HG03520 (cell line): Measurements from ENCODE around the gene PHOX2A.
"Not testable (repeated sequence)": the region's sequence is repeated elsewhere in the genome, so short reads cannot be mapped to it uniquely, and the experiment has no call there.

ENCODE experiments used
- ATAC-seq: cut with Tn5 transposase; IDR thresholded peaks from one replicate; pipeline ENCODE4 v1.9.1; 2021; ENCODE audit warnings: mild to moderate bottlenecking, moderate library complexity; ENCODE audit not compliant: unreplicated experiment

The PHOX2A gene

DNA sequence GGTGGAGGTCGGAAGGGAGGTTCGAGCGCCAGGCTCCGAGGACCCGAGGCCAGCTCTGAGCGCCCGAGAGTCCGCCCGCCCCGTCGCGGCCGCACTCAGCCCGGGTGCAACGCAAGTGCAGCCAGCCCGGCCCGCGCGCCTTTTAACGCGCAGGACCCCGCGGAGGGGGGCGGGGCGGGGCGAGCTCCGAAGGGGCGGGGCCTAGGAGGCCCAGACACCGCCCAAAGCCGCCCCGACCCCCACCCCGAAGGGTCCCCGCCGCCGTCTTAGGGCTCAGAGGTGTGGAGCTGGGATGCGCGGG is at the start of gene PHOX2A:
Gene PHOX2A (minus strand): TSS at position 117 of the 301 bp plus-strand sequence. CDS start 172 bp downstream, outside the sequence.
- no peak for ATAC-seq

- no peak for ATAC-seq
Observed at GRCh38 chr11:72293391-72293790, 49.4 kb upstream of the PHOX2A start.

DNA sequence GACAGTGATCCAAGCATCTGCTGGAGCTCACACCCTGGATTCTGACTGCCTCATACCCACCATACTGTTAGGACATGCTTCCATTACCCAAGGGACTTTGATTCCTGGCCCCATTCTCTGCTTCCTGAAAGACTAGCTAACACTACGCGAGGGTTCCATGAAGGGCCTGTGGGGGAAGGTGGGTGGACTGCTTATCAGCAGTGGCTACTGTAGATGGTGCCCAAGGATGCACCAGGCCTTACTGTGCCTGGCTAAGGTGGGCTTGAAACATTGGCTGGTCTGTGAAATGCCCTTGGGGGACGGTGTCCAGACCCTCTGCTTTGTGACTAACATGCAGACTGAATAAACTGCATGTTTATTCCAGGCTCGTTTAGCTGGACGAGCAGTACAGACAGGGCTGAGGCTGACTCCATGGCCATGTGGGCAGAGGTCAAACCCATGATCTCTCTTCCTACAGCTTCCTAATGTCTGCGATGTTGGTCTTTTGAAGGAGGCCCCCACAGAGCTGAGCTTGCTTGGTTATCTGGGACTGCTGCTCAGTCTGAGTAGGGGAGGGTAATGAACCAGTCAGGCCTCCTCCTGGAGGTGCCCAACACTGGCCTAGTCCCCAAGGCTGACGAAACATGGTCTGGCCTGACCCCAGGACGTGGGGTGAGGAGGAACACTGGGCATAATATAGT is 48.3 kb upstream of the PHOX2A start:
- ATAC-seq: no peak

DNA sequence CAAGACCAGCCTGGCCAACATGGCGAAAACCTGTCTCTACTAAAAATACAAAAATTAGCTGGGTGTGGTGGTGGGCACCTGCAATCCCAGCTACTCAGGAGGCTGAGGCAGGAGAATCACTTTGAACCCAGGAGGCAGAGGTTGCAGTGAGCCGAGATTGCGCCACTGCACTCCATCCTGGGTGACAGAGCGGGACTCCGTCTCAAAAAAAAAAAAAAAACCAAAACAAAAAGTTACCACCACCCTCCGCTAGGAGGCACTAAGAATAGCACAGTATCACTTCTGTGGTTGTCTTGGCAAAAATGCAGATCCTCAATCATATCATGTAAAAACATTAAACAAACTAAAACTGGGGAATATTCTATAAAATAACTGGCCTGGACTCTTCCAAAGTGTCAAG is 46.8 kb upstream of the PHOX2A start:
- ATAC-seq: not testable (repeated sequence)

DNA sequence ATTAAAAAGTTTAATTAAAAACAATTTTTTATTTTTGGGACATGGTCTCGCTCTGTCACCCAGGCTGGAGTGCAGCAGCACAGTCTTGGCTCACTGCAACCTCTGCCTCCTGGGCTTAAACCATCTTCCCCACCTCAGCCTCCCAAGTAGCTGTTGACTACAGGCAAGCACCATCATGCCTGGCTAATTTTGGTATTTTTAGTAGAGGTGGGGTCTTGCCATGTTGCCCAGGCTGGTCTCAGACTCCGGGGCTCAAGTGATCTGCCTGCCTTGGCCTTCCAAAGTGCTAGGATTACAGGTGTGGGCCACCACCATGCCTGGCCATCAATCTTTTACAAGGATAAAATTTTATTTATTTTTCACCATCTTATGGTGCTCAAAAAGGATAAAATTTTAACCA is 43.3 kb upstream of the PHOX2A start:
- no peak for ATAC-seq

GRCh38 chr11:72283947-72284346 is 40.0 kb upstream of the PHOX2A start:
- no peak for ATAC-seq

- no peak for ATAC-seq
Observed at GRCh38 chr11:72280726-72281315, 36.8 kb upstream of the PHOX2A start.

- no peak for ATAC-seq
Observed at GRCh38 chr11:72280037-72280436, 36.1 kb upstream of the PHOX2A start.

DNA sequence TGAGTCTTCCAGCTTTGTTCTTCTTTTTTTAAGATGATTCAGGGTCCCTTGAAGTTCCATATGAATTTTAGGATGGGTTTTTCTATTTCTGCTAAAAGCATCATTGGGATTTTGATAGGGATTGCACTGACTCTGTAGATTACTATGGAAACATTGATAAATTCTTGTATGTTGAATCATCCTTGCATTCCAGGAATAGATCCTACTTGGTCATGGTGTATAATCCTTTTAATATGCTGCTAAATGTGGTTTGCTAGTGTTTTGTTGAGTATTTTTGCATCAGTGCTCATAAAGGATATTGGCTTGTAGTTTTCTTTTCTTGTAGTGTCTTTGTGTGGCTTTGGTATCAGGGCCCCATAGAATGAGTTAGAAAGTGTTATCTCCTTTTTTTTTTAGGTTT is 34.9 kb upstream of the PHOX2A start:
- no peak for ATAC-seq

DNA sequence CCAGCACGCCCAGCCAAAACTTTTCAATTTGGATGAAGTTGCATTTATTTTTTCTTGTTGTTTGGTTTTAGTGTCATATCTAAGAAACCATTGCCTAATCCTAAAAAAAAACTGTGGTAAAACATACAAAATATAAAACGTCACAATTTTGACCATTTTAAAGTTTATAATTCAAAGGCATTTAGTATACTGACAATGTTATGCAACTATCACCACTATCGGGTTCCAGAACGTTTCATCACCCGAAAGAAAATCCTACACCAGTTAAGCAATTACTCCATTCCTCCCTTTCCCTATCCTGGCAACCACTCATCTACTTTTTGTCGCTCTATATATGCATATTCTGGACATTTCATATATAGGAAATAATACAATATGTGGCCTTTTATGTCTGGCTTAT is 30.5 kb upstream of the PHOX2A start:
- ATAC-seq: no peak

DNA sequence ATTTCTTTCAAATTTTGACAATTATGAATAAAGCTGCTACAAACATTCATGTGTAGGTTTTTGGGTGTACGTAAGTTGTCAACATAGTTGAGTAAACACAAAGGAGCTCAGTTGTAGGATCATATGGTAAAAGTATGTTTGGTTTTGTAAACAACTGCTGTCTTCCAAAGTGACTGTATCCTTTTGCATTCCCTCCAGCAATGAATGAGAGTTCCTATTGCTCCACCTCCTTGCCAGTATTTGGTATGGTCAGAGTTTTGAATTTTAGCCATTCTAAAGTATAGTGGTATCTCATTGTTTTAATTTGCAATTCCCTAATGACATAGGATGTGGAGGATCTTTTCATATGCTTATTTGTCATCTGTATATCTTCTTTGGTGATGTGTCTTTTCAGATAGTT is 28.0 kb upstream of the PHOX2A start:
- ATAC-seq: no peak

DNA sequence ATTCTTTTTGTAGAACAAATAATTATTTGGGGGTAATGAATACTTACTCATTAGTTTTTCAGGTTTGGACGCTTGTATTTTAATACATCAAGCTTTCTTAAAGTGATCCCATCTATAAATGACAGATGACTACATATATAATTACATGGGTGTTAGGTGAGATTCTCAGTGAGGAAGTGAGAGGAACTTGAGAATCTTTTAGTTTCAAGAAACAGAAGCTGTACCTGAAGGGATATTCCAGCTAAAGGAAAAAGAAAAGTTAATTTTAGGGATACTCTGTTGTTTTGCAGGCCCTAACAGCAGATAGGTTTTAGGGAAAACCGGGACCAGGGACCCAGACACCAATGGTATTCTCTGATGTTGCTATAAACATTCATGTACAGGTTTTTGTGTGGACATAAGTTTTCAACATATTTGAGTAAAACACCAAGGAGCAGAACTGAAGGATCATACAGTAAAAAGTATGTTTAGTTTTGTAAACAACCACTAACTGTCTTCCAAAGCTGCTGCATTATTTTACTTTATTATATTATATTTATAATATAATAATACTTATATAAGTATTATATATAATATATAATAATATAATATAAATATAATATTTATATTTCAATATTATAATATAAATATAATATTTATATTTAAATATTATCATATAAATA is 24.1 kb upstream of the PHOX2A start:
- no peak for ATAC-seq

DNA sequence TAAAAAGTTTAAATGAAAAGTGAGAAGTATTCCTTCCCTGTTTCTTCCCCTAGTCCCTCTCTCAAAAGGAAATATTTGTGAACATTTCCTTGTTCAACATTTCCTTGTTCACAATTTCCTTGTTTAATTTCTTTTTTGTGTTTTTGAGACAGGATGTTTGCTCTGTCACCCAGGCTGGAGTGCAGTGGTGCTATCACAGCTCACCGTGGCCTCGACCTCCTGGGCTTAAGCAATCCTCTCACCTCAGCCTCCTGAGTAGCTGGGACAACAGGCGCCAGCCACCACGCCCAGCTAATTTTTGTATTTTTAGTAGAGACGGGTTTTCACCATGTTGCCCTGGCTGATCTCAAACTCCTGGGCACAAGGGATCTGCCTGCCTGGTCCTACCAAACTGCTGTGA is 23.0 kb upstream of the PHOX2A start:
- ATAC-seq: not testable (repeated sequence)

DNA sequence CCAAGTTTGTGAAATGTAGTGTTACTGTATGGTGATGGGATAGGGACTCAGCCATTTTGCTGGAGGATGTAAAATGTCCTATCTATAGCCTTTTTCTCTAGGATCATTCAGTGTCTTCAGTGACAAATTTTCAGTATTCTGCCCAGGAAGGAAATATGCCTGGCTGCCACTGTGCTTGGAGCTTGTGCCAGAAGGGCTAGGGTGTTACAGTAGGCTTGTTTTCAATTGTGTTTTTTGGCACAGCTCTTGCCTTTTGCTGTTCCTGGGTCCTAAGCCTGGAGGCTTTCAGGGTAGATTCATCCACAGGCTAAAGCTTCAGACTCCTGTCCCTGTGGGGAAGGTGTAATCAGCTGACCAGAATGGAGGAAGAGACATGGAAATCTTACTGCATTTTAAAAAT is 22.0 kb upstream of the PHOX2A start:
- ATAC-seq: no peak

GRCh38 chr11:72263361-72263760 is 19.4 kb upstream of the PHOX2A start:
- no peak for ATAC-seq

- no peak for ATAC-seq
Observed at GRCh38 chr11:72260574-72260973, 16.6 kb upstream of the PHOX2A start.

DNA sequence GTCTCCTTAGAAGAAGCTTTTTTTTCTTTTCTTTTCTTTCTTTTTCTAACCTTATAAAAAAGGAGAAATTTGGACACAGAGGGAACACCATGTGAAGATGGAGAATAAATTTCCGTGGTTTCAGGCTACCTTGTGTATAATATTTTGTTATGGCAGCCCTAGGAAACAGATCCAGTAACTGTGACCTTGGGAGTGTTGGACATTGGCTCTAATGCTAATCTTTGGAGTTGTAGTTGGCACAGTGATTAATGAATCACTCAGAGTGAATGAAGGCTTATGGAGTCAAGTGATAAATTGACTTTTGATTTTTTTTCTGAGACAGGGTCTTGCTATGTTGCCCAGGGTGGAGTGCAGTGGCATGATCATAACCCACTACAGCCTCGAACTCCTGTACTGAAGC is 15.5 kb upstream of the PHOX2A start:
- no peak for ATAC-seq

DNA sequence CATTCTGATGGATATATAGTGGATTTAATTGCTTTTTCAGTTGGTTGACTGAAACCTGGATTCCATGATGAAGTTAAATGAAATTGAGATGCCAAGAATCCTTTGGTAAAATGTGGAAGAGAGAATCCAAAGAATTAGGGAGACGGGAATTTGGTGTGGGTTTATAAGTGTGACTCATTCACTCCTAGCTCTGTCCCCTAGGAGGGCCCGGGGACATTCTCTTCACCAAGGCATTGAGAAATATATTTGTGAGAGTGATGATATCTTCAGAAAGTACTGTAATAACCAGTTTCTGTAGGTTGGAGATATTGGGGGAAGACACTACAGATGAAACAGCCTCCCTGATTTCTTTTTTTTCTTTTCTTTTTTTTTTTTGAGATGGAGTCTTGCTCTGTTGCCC is 13.6 kb upstream of the PHOX2A start:
- no peak for ATAC-seq

DNA sequence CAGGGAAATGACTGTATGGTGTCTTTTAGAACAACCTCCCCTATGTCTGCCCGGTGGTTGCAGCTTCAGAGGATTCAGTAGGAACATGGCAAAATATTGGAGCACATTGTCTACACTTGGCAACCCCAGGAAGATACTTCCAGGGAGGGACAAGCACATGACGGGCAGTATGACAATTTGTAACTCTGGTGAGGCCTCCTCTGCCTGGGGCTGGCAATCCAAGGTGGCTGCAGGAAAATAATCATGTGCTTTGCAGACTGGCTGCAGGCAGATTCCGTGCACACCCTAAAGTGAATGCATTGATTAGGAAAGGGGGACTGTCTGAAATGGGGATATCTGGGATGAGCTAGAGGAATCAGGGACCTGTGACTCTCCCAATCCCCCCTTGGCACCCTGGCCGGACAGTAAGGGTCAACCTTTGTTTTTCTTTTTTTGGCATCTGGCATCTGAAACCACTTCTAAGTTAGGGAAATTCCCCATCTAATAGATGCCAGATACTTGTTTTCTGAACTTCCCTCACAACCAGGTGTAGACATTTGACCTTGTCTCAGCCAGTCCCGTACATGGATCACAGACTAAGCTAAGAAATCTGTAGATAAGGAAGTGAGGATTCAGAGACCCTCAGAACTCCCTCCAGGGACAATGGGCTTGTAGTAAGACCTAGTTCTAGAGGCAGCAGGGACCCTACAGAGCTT is 10.5 kb upstream of the PHOX2A start:
- ATAC-seq: no peak

GRCh38 chr11:72253392-72253791 is 9.4 kb upstream of the PHOX2A start:
- no peak for ATAC-seq

- no peak for ATAC-seq
Observed at GRCh38 chr11:72251614-72252013, 7.6 kb upstream of the PHOX2A start.
